ENCODE measurements around the gene COL12A1. TPM values are rescaled to one million over a fixed set of nuclear protein-coding genes. Genes with fewer than 3 reads are reported as not detected.
A peak's percentile ranks its signal among the peaks of the same experiment; 100 is the strongest.

Gene COL12A1
- total and polyA plus RNA-seq, 9 donors: 244 to 1,030 (median 553) TPM

DNA sequence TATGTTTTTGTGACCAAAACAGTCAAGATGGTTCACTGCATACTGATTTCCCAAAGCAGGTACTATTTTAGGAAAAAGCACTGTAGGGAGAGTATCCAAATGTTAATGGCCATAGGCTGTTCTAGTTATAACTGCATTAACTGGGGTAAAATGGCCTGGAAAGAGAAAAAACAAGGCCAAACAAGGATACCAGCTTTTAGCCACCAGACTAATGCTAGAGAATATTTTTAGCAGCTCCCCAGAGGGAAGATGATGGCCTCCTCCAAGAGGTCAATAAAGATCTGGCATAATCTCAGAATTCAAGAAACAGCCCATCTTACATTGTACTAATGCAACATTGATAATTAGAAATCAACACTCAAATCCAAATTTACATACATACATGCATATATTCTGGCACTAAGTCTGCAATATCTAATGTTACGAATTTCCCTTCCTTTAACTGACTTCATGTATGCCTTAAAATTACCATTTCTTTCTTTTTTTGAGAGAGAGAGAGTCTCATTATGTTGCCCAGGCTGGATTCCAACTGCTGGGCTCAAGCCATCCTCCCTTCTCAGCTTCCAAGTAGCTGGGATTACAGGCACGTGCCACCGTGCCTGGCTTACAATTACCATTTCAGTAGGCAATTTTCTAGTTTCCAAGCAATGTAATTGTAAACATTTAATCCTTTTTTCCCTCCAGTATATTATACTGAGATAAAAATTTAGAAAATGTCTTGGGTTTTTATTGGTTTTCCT is 28.4 kb upstream of the COL12A1 start:
- no peak overlapping the region for H3K4me3 ChIP-seq (ENCODE audit: low read length)
- no CpG with 5 or more reads among the region's 3 CpGs for WGBS (ENCODE audit: insufficient coverage)
- no peaks in the 10 kb centered on the region for H3K9me3 ChIP-seq (replicated peaks; ENCODE audit: control insufficient read depth, low read depth, low read length)
- peak; percentile 69 for DNase-seq
- H3K27me3 ChIP-seq (ENCODE audit: control insufficient read depth, insufficient read depth, low read length): no peaks in the 10 kb centered on the region
- peaks cover 20% of the 10 kb centered on the region for H3K4me1 ChIP-seq (ENCODE audit: control insufficient read depth, insufficient read depth, low read length)
- peaks cover 9% of the 10 kb centered on the region for H3K36me3 ChIP-seq (ENCODE audit: control insufficient read depth, insufficient read depth, low read length)
- no peak overlapping the region for H3K27ac ChIP-seq (ENCODE audit: low read length)

DNA sequence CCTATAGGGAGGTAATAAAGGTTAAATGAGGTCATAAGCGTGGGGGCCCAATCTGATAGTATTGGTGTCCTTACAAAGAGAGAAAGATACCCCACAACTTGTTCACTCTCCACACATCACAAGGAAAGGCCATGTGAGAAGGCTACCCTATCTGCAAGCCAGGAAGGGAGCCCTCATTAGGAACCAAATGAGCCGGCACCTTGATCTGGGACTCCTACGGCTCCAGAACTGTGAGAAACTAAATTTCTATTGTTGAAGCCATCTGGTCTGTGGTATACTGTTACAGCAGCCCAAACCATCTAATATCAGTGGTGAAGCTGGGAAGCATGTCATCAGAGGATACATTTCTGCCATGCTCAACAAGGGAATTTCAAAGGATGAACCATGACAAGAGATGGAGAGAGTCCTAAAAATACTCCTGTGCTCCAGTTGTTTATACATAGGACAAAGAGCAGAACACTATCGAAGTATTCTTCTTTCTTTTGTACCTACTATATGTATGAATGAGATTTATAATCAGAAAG is 27.3 kb upstream of the COL12A1 start:
- Histone ChIP-seq H3K4me3 (ENCODE audit: low read length) (no peak overlapping the region), H3K27me3 (ENCODE audit: control insufficient read depth, insufficient read depth, low read length) (no peaks in the 10 kb centered on the region), H3K27ac (ENCODE audit: low read length) (peak overlapping the region; percentile 9), H3K36me3 (ENCODE audit: control insufficient read depth, insufficient read depth, low read length) (peaks cover 2% of the 10 kb centered on the region), H3K9me3 (replicated peaks; ENCODE audit: control insufficient read depth, low read depth, low read length) (no peaks in the 10 kb centered on the region), H3K4me1 (ENCODE audit: control insufficient read depth, insufficient read depth, low read length) (peaks cover 20% of the 10 kb centered on the region)
- WGBS (ENCODE audit: insufficient coverage): no CpG with 5 or more reads among the region's 4 CpGs
- DNase-seq: peak; percentile 37

GRCh38 chr6:75230484-75231325 is 24.9 kb upstream of the COL12A1 start:
- DNase-seq: peak; percentile 62
- Histone ChIP-seq H3K4me3 (ENCODE audit: low read length) (no peak overlapping the region), H3K4me1 (ENCODE audit: control insufficient read depth, insufficient read depth, low read length) (peaks cover 16% of the 10 kb centered on the region), H3K36me3 (ENCODE audit: control insufficient read depth, insufficient read depth, low read length) (no peaks in the 10 kb centered on the region), H3K27ac (ENCODE audit: low read length) (no peak overlapping the region), H3K9me3 (replicated peaks; ENCODE audit: control insufficient read depth, low read depth, low read length) (no peaks in the 10 kb centered on the region), H3K27me3 (ENCODE audit: control insufficient read depth, insufficient read depth, low read length) (no peaks in the 10 kb centered on the region)
- 50% methylated on average over 1 of the region's 10 CpGs for WGBS (ENCODE audit: insufficient coverage)

DNA sequence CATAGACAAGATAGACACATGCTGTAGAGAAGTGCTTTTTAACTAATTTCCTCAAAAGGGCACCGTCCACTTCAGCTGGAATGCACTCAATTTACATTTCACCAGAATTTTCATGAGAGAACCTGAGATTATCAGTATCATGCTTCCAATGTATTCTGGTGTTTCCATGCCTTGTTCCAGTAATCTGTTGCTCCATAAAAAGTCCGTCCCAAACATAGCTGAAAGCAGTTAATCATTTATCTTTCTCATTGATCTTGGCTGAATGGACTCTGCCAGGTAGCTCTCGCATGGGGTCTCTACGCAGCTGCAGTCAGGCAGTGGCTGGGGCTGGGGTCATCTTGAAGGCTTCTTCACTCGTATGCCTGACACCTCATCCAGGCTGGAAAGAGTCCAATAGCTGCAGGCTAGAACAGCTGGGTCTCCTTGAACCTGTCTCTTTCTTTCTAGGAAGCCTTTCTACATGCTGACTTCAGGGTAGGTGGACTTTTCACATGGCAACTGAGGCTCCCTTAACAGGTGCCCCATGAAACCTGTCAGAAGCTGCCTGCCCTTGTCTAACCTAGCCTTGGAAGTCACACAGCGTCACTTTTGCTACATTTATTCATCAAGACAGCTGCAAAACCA is 18.6 kb upstream of the COL12A1 start:
- no peaks in the 10 kb centered on the region for H3K36me3 ChIP-seq (ENCODE audit: control insufficient read depth, insufficient read depth, low read length)
- no peaks in the 10 kb centered on the region for H3K4me1 ChIP-seq (ENCODE audit: control insufficient read depth, insufficient read depth, low read length)
- H3K9me3 ChIP-seq (replicated peaks; ENCODE audit: control insufficient read depth, low read depth, low read length): no peaks in the 10 kb centered on the region
- no peak for DNase-seq
- no peak overlapping the region for H3K4me3 ChIP-seq (ENCODE audit: low read length)
- H3K27me3 ChIP-seq (ENCODE audit: control insufficient read depth, insufficient read depth, low read length): no peaks in the 10 kb centered on the region
- WGBS (ENCODE audit: insufficient coverage): 62% methylated on average over 5 of the region's 6 CpGs
- H3K27ac ChIP-seq (ENCODE audit: low read length): no peak overlapping the region

GRCh38 chr6:75223428-75223827 is 17.6 kb upstream of the COL12A1 start:
- H3K27ac ChIP-seq (ENCODE audit: low read length): no peak overlapping the region
- no peak overlapping the region for H3K4me3 ChIP-seq (ENCODE audit: low read length)
- no peaks in the 10 kb centered on the region for H3K27me3 ChIP-seq (ENCODE audit: control insufficient read depth, insufficient read depth, low read length)
- no peaks in the 10 kb centered on the region for H3K36me3 ChIP-seq (ENCODE audit: control insufficient read depth, insufficient read depth, low read length)
- DNase-seq: no peak
- WGBS (ENCODE audit: insufficient coverage): 86% methylated on average over 1 of the region's 2 CpGs
- H3K9me3 ChIP-seq (replicated peaks; ENCODE audit: control insufficient read depth, low read depth, low read length): no peaks in the 10 kb centered on the region
- no peaks in the 10 kb centered on the region for H3K4me1 ChIP-seq (ENCODE audit: control insufficient read depth, insufficient read depth, low read length)

DNA sequence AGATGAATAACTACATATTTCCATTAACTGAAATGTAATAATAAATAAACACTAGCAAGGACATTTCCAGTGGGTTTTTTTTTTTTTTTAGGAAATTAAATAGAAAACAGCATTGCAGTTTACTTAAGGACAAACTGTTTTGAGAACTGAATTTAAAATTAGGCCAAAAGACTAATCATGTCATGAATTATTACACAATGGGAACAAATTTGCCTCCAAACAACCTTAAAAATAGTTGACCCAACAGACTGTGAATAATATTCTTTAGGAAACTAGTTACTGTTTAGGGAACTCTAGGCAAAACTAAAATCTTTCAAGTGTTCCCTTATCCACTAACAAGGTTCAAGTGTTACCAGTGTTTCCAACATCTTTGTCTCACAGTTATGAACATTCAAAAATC is 16.4 kb upstream of the COL12A1 start:
- no peak overlapping the region for H3K27ac ChIP-seq (ENCODE audit: low read length)
- no peaks in the 10 kb centered on the region for H3K36me3 ChIP-seq (ENCODE audit: control insufficient read depth, insufficient read depth, low read length)
- no peaks in the 10 kb centered on the region for H3K27me3 ChIP-seq (ENCODE audit: control insufficient read depth, insufficient read depth, low read length)
- no peaks in the 10 kb centered on the region for H3K9me3 ChIP-seq (replicated peaks; ENCODE audit: control insufficient read depth, low read depth, low read length)
- H3K4me3 ChIP-seq (ENCODE audit: low read length): no peak overlapping the region
- DNase-seq: no peak
- H3K4me1 ChIP-seq (ENCODE audit: control insufficient read depth, insufficient read depth, low read length): no peaks in the 10 kb centered on the region

- Histone ChIP-seq H3K4me3 (ENCODE audit: low read length) (no peak overlapping the region), H3K4me1 (ENCODE audit: control insufficient read depth, insufficient read depth, low read length) (no peaks in the 10 kb centered on the region), H3K36me3 (ENCODE audit: control insufficient read depth, insufficient read depth, low read length) (no peaks in the 10 kb centered on the region), H3K27ac (ENCODE audit: low read length) (no peak overlapping the region), H3K27me3 (ENCODE audit: control insufficient read depth, insufficient read depth, low read length) (no peaks in the 10 kb centered on the region), H3K9me3 (replicated peaks; ENCODE audit: control insufficient read depth, low read depth, low read length) (no peaks in the 10 kb centered on the region)
- no peak for DNase-seq
- WGBS (ENCODE audit: insufficient coverage): 94% methylated on average over 2 of the region's 4 CpGs
Measured at GRCh38 chr6:75221116-75221515, 15.3 kb upstream of the COL12A1 start.

DNA sequence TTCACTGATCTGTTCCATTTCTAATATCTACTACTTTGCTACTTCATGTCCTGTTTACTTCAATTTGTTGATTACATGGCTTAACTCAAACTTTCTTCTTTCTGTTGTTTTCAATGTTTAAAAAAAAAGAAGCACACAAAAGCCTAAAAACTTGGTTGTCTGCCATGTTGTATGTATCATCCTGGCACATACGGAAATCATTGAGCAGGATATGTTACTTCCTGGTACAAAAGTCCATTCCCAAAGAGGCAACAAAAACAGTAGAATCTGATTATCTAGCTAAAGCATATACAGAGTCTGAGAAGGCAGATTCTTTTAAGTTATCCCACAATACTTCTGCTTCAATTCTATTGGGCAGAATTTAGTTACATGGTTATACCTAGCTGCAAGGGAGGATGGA is 14.5 kb upstream of the COL12A1 start:
- H3K27ac ChIP-seq (ENCODE audit: low read length): no peak overlapping the region
- no CpG with 5 or more reads among the region's 1 CpG for WGBS (ENCODE audit: insufficient coverage)
- H3K4me3 ChIP-seq (ENCODE audit: low read length): no peak overlapping the region
- H3K36me3 ChIP-seq (ENCODE audit: control insufficient read depth, insufficient read depth, low read length): no peaks in the 10 kb centered on the region
- no peaks in the 10 kb centered on the region for H3K27me3 ChIP-seq (ENCODE audit: control insufficient read depth, insufficient read depth, low read length)
- DNase-seq: no peak
- H3K9me3 ChIP-seq (replicated peaks; ENCODE audit: control insufficient read depth, low read depth, low read length): no peaks in the 10 kb centered on the region
- no peaks in the 10 kb centered on the region for H3K4me1 ChIP-seq (ENCODE audit: control insufficient read depth, insufficient read depth, low read length)

- Histone ChIP-seq H3K9me3 (replicated peaks; ENCODE audit: control insufficient read depth, low read depth, low read length) (no peaks in the 10 kb centered on the region), H3K27me3 (ENCODE audit: control insufficient read depth, insufficient read depth, low read length) (no peaks in the 10 kb centered on the region), H3K4me1 (ENCODE audit: control insufficient read depth, insufficient read depth, low read length) (no peaks in the 10 kb centered on the region), H3K36me3 (ENCODE audit: control insufficient read depth, insufficient read depth, low read length) (no peaks in the 10 kb centered on the region), H3K4me3 (ENCODE audit: low read length) (no peak overlapping the region), H3K27ac (ENCODE audit: low read length) (no peak overlapping the region)
- no CpG with 5 or more reads among the region's 3 CpGs for WGBS (ENCODE audit: insufficient coverage)
- DNase-seq: peak; percentile 35
Measured at GRCh38 chr6:75219263-75219662, 13.4 kb upstream of the COL12A1 start.

- Histone ChIP-seq H3K4me1 (ENCODE audit: control insufficient read depth, insufficient read depth, low read length) (peaks cover 3% of the 10 kb centered on the region), H3K27ac (ENCODE audit: low read length) (peak overlapping the region; percentile 39), H3K36me3 (ENCODE audit: control insufficient read depth, insufficient read depth, low read length) (no peaks in the 10 kb centered on the region), H3K4me3 (ENCODE audit: low read length) (no peak overlapping the region), H3K9me3 (replicated peaks; ENCODE audit: control insufficient read depth, low read depth, low read length) (no peaks in the 10 kb centered on the region), H3K27me3 (ENCODE audit: control insufficient read depth, insufficient read depth, low read length) (no peaks in the 10 kb centered on the region)
- peak; percentile 75 for DNase-seq
- no CpG with 5 or more reads among the region's 4 CpGs for WGBS (ENCODE audit: insufficient coverage)
Measured at GRCh38 chr6:75217193-75217592, 11.3 kb upstream of the COL12A1 start.
